H9 (cell line): ENCODE results near the gene FCGR3A. TPM values are rescaled to one million over a fixed set of nuclear protein-coding genes. Genes with fewer than 3 reads are reported as not detected.
"Not testable (repeated sequence)": the region's sequence is repeated elsewhere in the genome, so short reads cannot be mapped to it uniquely, and the experiment has no call there.

Experiments used
- DNase-seq: peaks from one replicate; pipeline ENCODE4 v3.0.0-alpha.2; 2017
- H2AFZ ChIP-seq: one replicate; pipeline ENCODE4 v1.6.1; 2013; ENCODE audit warnings: mild to moderate bottlenecking, low read length, control low read depth, moderate library complexity
- H2AK5ac ChIP-seq: 2 replicates; pipeline ENCODE4 v1.6.1; 2013; ENCODE audit warnings: low read length, control low read depth, mixed read lengths; ENCODE audit not compliant: insufficient read length
- H2BK120ac ChIP-seq: one replicate; pipeline ENCODE4 v1.6.1; 2013; ENCODE audit warnings: low read depth, mild to moderate bottlenecking, low read length, control low read depth, inconsistent platforms; ENCODE audit not compliant: poor library complexity, severe bottlenecking
- H2BK12ac ChIP-seq: 2 replicates; pipeline ENCODE4 v1.6.1; 2013; ENCODE audit warnings: low read length, control low read depth, mixed read lengths, low read depth; ENCODE audit not compliant: insufficient read length
- H2BK15ac ChIP-seq: 2 replicates; pipeline ENCODE4 v1.6.1; 2013; ENCODE audit warnings: low read depth, low read length, control low read depth
- H2BK20ac ChIP-seq: one replicate; pipeline ENCODE4 v1.6.1; 2013; ENCODE audit warnings: low read depth, mild to moderate bottlenecking, low read length, control low read depth, inconsistent platforms; ENCODE audit not compliant: poor library complexity, severe bottlenecking
- H2BK5ac ChIP-seq: 2 replicates; pipeline ENCODE4 v1.6.1; 2013; ENCODE audit warnings: low read length, control low read depth, mixed read lengths; ENCODE audit not compliant: insufficient read length
- H3K14ac ChIP-seq: 2 replicates; pipeline ENCODE4 v1.6.1; 2013; ENCODE audit warnings: low read length, control low read depth; ENCODE audit not compliant: insufficient read depth
- H3K18ac ChIP-seq: 2 replicates; pipeline ENCODE4 v1.6.1; 2013; ENCODE audit warnings: low read depth, mild to moderate bottlenecking, mixed read lengths, low read length, control low read depth; ENCODE audit not compliant: insufficient read length
- H3K23ac ChIP-seq: 2 replicates; pipeline ENCODE4 v1.6.1; 2013; ENCODE audit warnings: low read length, control low read depth, mixed read lengths, low read depth; ENCODE audit not compliant: insufficient read length
- H3K23me2 ChIP-seq: 2 replicates; pipeline ENCODE4 v1.6.1; 2013; ENCODE audit warnings: low read depth, mild to moderate bottlenecking, mixed read lengths, low read length, control low read depth; ENCODE audit not compliant: insufficient read length, poor library complexity, severe bottlenecking
- H3K27ac ChIP-seq: 2 replicates; pipeline ENCODE4 v1.5.1; 2013; ENCODE audit warnings: low read length, control low read depth, mixed read lengths, low read depth; ENCODE audit not compliant: insufficient read length
- H3K27me3 ChIP-seq: 2 replicates; pipeline ENCODE4 v1.6.1; 2013; ENCODE audit warnings: low read length, control low read depth, inconsistent platforms; ENCODE audit not compliant: insufficient read depth
- H3K4ac ChIP-seq: 2 replicates; pipeline ENCODE4 v1.6.1; 2013; ENCODE audit warnings: low read depth, mild to moderate bottlenecking, control low read depth, inconsistent platforms, low read length, moderate library complexity
- H3K4me1 ChIP-seq: 2 replicates; pipeline ENCODE4 v1.6.1; 2013; ENCODE audit warnings: low read length, control low read depth, inconsistent platforms; ENCODE audit not compliant: insufficient read depth
- H3K4me2 ChIP-seq: 2 replicates; pipeline ENCODE4 v1.6.1; 2013; ENCODE audit warnings: low read length, control low read depth, mixed read lengths; ENCODE audit not compliant: insufficient read length, insufficient read depth
- H3K56ac ChIP-seq: 2 replicates; pipeline ENCODE4 v1.6.1; 2013; ENCODE audit warnings: low read depth, mild to moderate bottlenecking, mixed read lengths, low read length, control low read depth; ENCODE audit not compliant: insufficient read length
- H3K79me1 ChIP-seq: 2 replicates; pipeline ENCODE4 v1.6.1; 2013; ENCODE audit warnings: low read depth, mild to moderate bottlenecking, moderate library complexity, low read length, control low read depth, inconsistent platforms; ENCODE audit not compliant: insufficient read depth, poor library complexity, severe bottlenecking
- H3K79me2 ChIP-seq: 2 replicates; pipeline ENCODE4 v1.6.1; 2013; ENCODE audit warnings: low read length, control low read depth, inconsistent platforms; ENCODE audit not compliant: insufficient read depth
- H3K9ac ChIP-seq: 2 replicates; pipeline ENCODE4 v1.6.1; 2013; ENCODE audit warnings: low read length, control low read depth, mixed read lengths; ENCODE audit not compliant: insufficient read length; ENCODE audit errors: extremely low read depth
- H3K9me3 ChIP-seq: one replicate; pipeline ENCODE4 v1.6.1; 2013; ENCODE audit warnings: low read depth, low read length, inconsistent platforms; ENCODE audit not compliant: control insufficient read depth
- H3T11ph ChIP-seq: one replicate; pipeline ENCODE4 v1.6.1; 2013; ENCODE audit warnings: mild to moderate bottlenecking, low read length, control low read depth, inconsistent platforms
- H4K20me1 ChIP-seq: one replicate; pipeline ENCODE4 v1.6.1; 2013; ENCODE audit not compliant: control insufficient read depth, insufficient read length, insufficient read depth
- H4K5ac ChIP-seq: 2 replicates; pipeline ENCODE4 v1.6.1; 2013; ENCODE audit warnings: low read depth, mild to moderate bottlenecking, mixed read lengths, low read length, control low read depth; ENCODE audit not compliant: insufficient read length
- H4K8ac ChIP-seq: replicated peaks from 2 replicates; pipeline ENCODE4 v1.6.1; 2013; ENCODE audit warnings: low read length, control low read depth, mixed read lengths, low read depth; ENCODE audit not compliant: insufficient read length
- H4K91ac ChIP-seq: 2 replicates; pipeline ENCODE4 v1.6.1; 2013; ENCODE audit warnings: low read depth, mild to moderate bottlenecking, moderate library complexity, mixed read lengths, low read length, control low read depth; ENCODE audit not compliant: insufficient read length
- H3K27ac Mint-ChIP-seq, 3 experiments: 2 replicates in 2 of 3; 3 replicates in 1 of 3; pipeline ENCODE4 v1.8.0; 2020 to 2021; ENCODE audit warnings: mixed read lengths in 3 of 3, mild to moderate bottlenecking in 1 of 3, moderate library complexity in 1 of 3
- H3K27me3 Mint-ChIP-seq: 2 replicates; pipeline ENCODE4 v1.8.0; 2021; ENCODE audit warnings: low read depth, mild to moderate bottlenecking, moderate library complexity, mixed read lengths
- H3K36me3 Mint-ChIP-seq, 3 experiments: 2 replicates in 2 of 3; 3 replicates in 1 of 3; pipeline ENCODE4 v1.8.0; 2020 to 2021; ENCODE audit warnings: low read depth in 3 of 3, mixed read lengths in 3 of 3; ENCODE audit not compliant: insufficient read depth in 1 of 3
- H3K4me1 Mint-ChIP-seq, 2 experiments: 2 replicates each; pipeline ENCODE4 v1.8.0; 2020; ENCODE audit warnings: mixed read lengths in 2 of 2
- H3K4me3 Mint-ChIP-seq, 2 experiments: 2 replicates in 1 of 2; 3 replicates in 1 of 2; pipeline ENCODE4 v1.8.0; 2020 to 2021; ENCODE audit warnings: mild to moderate bottlenecking in 2 of 2, mixed read lengths in 2 of 2, moderate library complexity in 1 of 2
- H3K9me3 Mint-ChIP-seq, 2 experiments: 2 replicates in 1 of 2; 3 replicates in 1 of 2; pipeline ENCODE4 v1.8.0; 2020; ENCODE audit warnings: mild to moderate bottlenecking in 2 of 2, mixed read lengths in 2 of 2, moderate library complexity in 1 of 2
- WGBS: extraction: QIAGEN DNeasy Blood & Tissue Kit; methylation state at CpG from one replicate; pipeline ENCODE4 v1.1.7; 2013; ENCODE audit warnings: missing lambda C conversion rate, low lambda C conversion rate, mixed read lengths; ENCODE audit not compliant: insufficient read length; ENCODE audit errors: extremely low coverage; 5-methylcytosine and 5-hydroxymethylcytosine counted together
- total RNA-seq: library from RNA; stranded (reverse); gene quantifications from 2 replicates; pipeline ENCODE4 v1.2.1, GENCODE V29; 2021

Gene FCGR3A
- total RNA-seq, 1 experiment from 2014 or later, result not detected

DNA sequence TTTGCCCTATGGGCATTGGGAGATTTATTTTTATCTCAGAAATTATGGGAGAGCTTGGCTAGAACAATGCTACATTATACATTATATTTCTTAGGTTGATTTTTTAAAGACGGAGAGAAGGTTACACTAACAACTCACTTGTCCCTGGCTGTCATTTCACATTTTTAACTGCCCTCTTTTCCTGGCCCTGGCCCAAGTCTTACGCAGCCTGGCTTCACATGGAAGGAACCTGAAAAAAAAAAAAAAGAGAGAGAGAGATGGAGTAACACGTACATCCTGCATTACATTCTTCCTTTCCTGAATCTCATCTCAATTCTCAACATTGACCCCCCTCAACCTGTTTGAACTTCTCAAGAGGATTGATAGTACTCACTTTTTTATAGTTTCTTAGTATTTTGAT lies 21.1 kb downstream of the FCGR3A start:
- not testable (repeated sequence) for H3K56ac ChIP-seq, H3K4me3 Mint-ChIP-seq, H3K23ac ChIP-seq, H4K91ac ChIP-seq, H3K14ac ChIP-seq, H3K4ac ChIP-seq, H3K9me3 Mint-ChIP-seq, H4K20me1 ChIP-seq, H3T11ph ChIP-seq, H4K5ac ChIP-seq, H3K18ac ChIP-seq, H2BK120ac ChIP-seq, H3K27me3 ChIP-seq, H2BK20ac ChIP-seq, H3K27ac ChIP-seq, H2BK15ac ChIP-seq, H3K79me1 ChIP-seq, H3K23me2 ChIP-seq, H4K8ac ChIP-seq, H2BK5ac ChIP-seq, H3K27ac Mint-ChIP-seq, H3K9me3 ChIP-seq, H2BK12ac ChIP-seq, H3K4me1 ChIP-seq, H2AFZ ChIP-seq, H3K36me3 Mint-ChIP-seq, H3K4me2 ChIP-seq, H2AK5ac ChIP-seq, DNase-seq, H3K9ac ChIP-seq, H3K79me2 ChIP-seq
- Mint-ChIP-seq H3K4me1 (peaks cover 13 to 14% of the 10 kb centered on the region in 2 experiments), H3K27me3 (peaks cover 60% of the 10 kb centered on the region)
- WGBS, result no CpG with 5 or more reads among the region's 3 CpGs

DNA sequence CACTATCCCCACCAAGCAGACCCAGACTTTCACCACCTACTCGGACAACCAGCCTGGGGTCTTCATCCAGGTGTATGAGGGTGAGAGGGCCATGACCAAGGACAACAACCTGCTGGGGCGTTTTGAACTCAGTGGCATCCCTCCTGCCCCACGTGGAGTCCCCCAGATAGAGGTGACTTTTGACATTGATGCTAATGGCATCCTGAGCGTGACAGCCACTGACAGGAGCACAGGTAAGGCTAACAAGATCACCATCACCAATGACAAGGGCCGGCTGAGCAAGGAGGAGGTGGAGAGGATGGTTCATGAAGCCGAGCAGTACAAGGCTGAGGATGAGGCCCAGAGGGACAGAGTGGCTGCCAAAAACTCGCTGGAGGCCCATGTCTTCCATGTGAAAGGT lies 23.7 kb downstream of the FCGR3A start:
- H3K9me3 Mint-ChIP-seq, result peaks cover 12 to 16% of the 10 kb centered on the region in 2 experiments; a peak in 4 of 5 replicates
- H2AK5ac ChIP-seq, H3K9ac ChIP-seq, H2AFZ ChIP-seq, H2BK5ac ChIP-seq, H3K79me1 ChIP-seq, H3K4me2 ChIP-seq, H3K36me3 Mint-ChIP-seq, H4K8ac ChIP-seq, H3K27me3 ChIP-seq, H3K79me2 ChIP-seq, H3K14ac ChIP-seq, H4K5ac ChIP-seq, H3K4me1 ChIP-seq, H3K27ac Mint-ChIP-seq, H3K27ac ChIP-seq, H4K20me1 ChIP-seq, H2BK12ac ChIP-seq, DNase-seq, H3K23ac ChIP-seq, H4K91ac ChIP-seq, H3T11ph ChIP-seq, H3K9me3 ChIP-seq, H3K4me1 Mint-ChIP-seq, H3K56ac ChIP-seq, H2BK20ac ChIP-seq, H2BK15ac ChIP-seq, H3K4ac ChIP-seq, H3K23me2 ChIP-seq, H2BK120ac ChIP-seq, H3K18ac ChIP-seq: not testable (repeated sequence)
- no CpG with 5 or more reads among the region's 7 CpGs for WGBS
- peaks cover 71% of the 10 kb centered on the region for H3K27me3 Mint-ChIP-seq
- peak overlapping the region in 1 of 2 experiments; percentile 46; a peak in 1 of 5 replicates for H3K4me3 Mint-ChIP-seq
